H9 (cell line): ENCODE results near the gene NPPC. TPM values are rescaled to one million over a fixed set of nuclear protein-coding genes. Genes with fewer than 3 reads are reported as not detected.

Experiments used
- DNase-seq: peaks from one replicate; pipeline ENCODE4 v3.0.0-alpha.2; 2017
- H2AFZ ChIP-seq: one replicate; pipeline ENCODE4 v1.6.1; 2013; ENCODE audit warnings: mild to moderate bottlenecking, low read length, control low read depth, moderate library complexity
- H2AK5ac ChIP-seq: 2 replicates; pipeline ENCODE4 v1.6.1; 2013; ENCODE audit warnings: low read length, control low read depth, mixed read lengths; ENCODE audit not compliant: insufficient read length
- H2BK120ac ChIP-seq: one replicate; pipeline ENCODE4 v1.6.1; 2013; ENCODE audit warnings: low read depth, mild to moderate bottlenecking, low read length, control low read depth, inconsistent platforms; ENCODE audit not compliant: poor library complexity, severe bottlenecking
- H2BK12ac ChIP-seq: 2 replicates; pipeline ENCODE4 v1.6.1; 2013; ENCODE audit warnings: low read length, control low read depth, mixed read lengths, low read depth; ENCODE audit not compliant: insufficient read length
- H2BK15ac ChIP-seq: 2 replicates; pipeline ENCODE4 v1.6.1; 2013; ENCODE audit warnings: low read depth, low read length, control low read depth
- H2BK20ac ChIP-seq: one replicate; pipeline ENCODE4 v1.6.1; 2013; ENCODE audit warnings: low read depth, mild to moderate bottlenecking, low read length, control low read depth, inconsistent platforms; ENCODE audit not compliant: poor library complexity, severe bottlenecking
- H2BK5ac ChIP-seq: 2 replicates; pipeline ENCODE4 v1.6.1; 2013; ENCODE audit warnings: low read length, control low read depth, mixed read lengths; ENCODE audit not compliant: insufficient read length
- H3K14ac ChIP-seq: 2 replicates; pipeline ENCODE4 v1.6.1; 2013; ENCODE audit warnings: low read length, control low read depth; ENCODE audit not compliant: insufficient read depth
- H3K18ac ChIP-seq: 2 replicates; pipeline ENCODE4 v1.6.1; 2013; ENCODE audit warnings: low read depth, mild to moderate bottlenecking, mixed read lengths, low read length, control low read depth; ENCODE audit not compliant: insufficient read length
- H3K23ac ChIP-seq: 2 replicates; pipeline ENCODE4 v1.6.1; 2013; ENCODE audit warnings: low read length, control low read depth, mixed read lengths, low read depth; ENCODE audit not compliant: insufficient read length
- H3K23me2 ChIP-seq: 2 replicates; pipeline ENCODE4 v1.6.1; 2013; ENCODE audit warnings: low read depth, mild to moderate bottlenecking, mixed read lengths, low read length, control low read depth; ENCODE audit not compliant: insufficient read length, poor library complexity, severe bottlenecking
- H3K27ac ChIP-seq: 2 replicates; pipeline ENCODE4 v1.5.1; 2013; ENCODE audit warnings: low read length, control low read depth, mixed read lengths, low read depth; ENCODE audit not compliant: insufficient read length
- H3K27me3 ChIP-seq: 2 replicates; pipeline ENCODE4 v1.6.1; 2013; ENCODE audit warnings: low read length, control low read depth, inconsistent platforms; ENCODE audit not compliant: insufficient read depth
- H3K4ac ChIP-seq: 2 replicates; pipeline ENCODE4 v1.6.1; 2013; ENCODE audit warnings: low read depth, mild to moderate bottlenecking, control low read depth, inconsistent platforms, low read length, moderate library complexity
- H3K4me1 ChIP-seq: 2 replicates; pipeline ENCODE4 v1.6.1; 2013; ENCODE audit warnings: low read length, control low read depth, inconsistent platforms; ENCODE audit not compliant: insufficient read depth
- H3K4me2 ChIP-seq: 2 replicates; pipeline ENCODE4 v1.6.1; 2013; ENCODE audit warnings: low read length, control low read depth, mixed read lengths; ENCODE audit not compliant: insufficient read length, insufficient read depth
- H3K56ac ChIP-seq: 2 replicates; pipeline ENCODE4 v1.6.1; 2013; ENCODE audit warnings: low read depth, mild to moderate bottlenecking, mixed read lengths, low read length, control low read depth; ENCODE audit not compliant: insufficient read length
- H3K79me1 ChIP-seq: 2 replicates; pipeline ENCODE4 v1.6.1; 2013; ENCODE audit warnings: low read depth, mild to moderate bottlenecking, moderate library complexity, low read length, control low read depth, inconsistent platforms; ENCODE audit not compliant: insufficient read depth, poor library complexity, severe bottlenecking
- H3K79me2 ChIP-seq: 2 replicates; pipeline ENCODE4 v1.6.1; 2013; ENCODE audit warnings: low read length, control low read depth, inconsistent platforms; ENCODE audit not compliant: insufficient read depth
- H3K9ac ChIP-seq: 2 replicates; pipeline ENCODE4 v1.6.1; 2013; ENCODE audit warnings: low read length, control low read depth, mixed read lengths; ENCODE audit not compliant: insufficient read length; ENCODE audit errors: extremely low read depth
- H3K9me3 ChIP-seq: one replicate; pipeline ENCODE4 v1.6.1; 2013; ENCODE audit warnings: low read depth, low read length, inconsistent platforms; ENCODE audit not compliant: control insufficient read depth
- H3T11ph ChIP-seq: one replicate; pipeline ENCODE4 v1.6.1; 2013; ENCODE audit warnings: mild to moderate bottlenecking, low read length, control low read depth, inconsistent platforms
- H4K20me1 ChIP-seq: one replicate; pipeline ENCODE4 v1.6.1; 2013; ENCODE audit not compliant: control insufficient read depth, insufficient read length, insufficient read depth
- H4K5ac ChIP-seq: 2 replicates; pipeline ENCODE4 v1.6.1; 2013; ENCODE audit warnings: low read depth, mild to moderate bottlenecking, mixed read lengths, low read length, control low read depth; ENCODE audit not compliant: insufficient read length
- H4K8ac ChIP-seq: replicated peaks from 2 replicates; pipeline ENCODE4 v1.6.1; 2013; ENCODE audit warnings: low read length, control low read depth, mixed read lengths, low read depth; ENCODE audit not compliant: insufficient read length
- H4K91ac ChIP-seq: 2 replicates; pipeline ENCODE4 v1.6.1; 2013; ENCODE audit warnings: low read depth, mild to moderate bottlenecking, moderate library complexity, mixed read lengths, low read length, control low read depth; ENCODE audit not compliant: insufficient read length
- H3K27ac Mint-ChIP-seq, 3 experiments: 2 replicates in 2 of 3; 3 replicates in 1 of 3; pipeline ENCODE4 v1.8.0; 2020 to 2021; ENCODE audit warnings: mixed read lengths in 3 of 3, mild to moderate bottlenecking in 1 of 3, moderate library complexity in 1 of 3
- H3K27me3 Mint-ChIP-seq: 2 replicates; pipeline ENCODE4 v1.8.0; 2021; ENCODE audit warnings: low read depth, mild to moderate bottlenecking, moderate library complexity, mixed read lengths
- H3K36me3 Mint-ChIP-seq, 3 experiments: 2 replicates in 2 of 3; 3 replicates in 1 of 3; pipeline ENCODE4 v1.8.0; 2020 to 2021; ENCODE audit warnings: low read depth in 3 of 3, mixed read lengths in 3 of 3; ENCODE audit not compliant: insufficient read depth in 1 of 3
- H3K4me1 Mint-ChIP-seq, 2 experiments: 2 replicates each; pipeline ENCODE4 v1.8.0; 2020; ENCODE audit warnings: mixed read lengths in 2 of 2
- H3K4me3 Mint-ChIP-seq, 2 experiments: 2 replicates in 1 of 2; 3 replicates in 1 of 2; pipeline ENCODE4 v1.8.0; 2020 to 2021; ENCODE audit warnings: mild to moderate bottlenecking in 2 of 2, mixed read lengths in 2 of 2, moderate library complexity in 1 of 2
- H3K9me3 Mint-ChIP-seq, 2 experiments: 2 replicates in 1 of 2; 3 replicates in 1 of 2; pipeline ENCODE4 v1.8.0; 2020; ENCODE audit warnings: mild to moderate bottlenecking in 2 of 2, mixed read lengths in 2 of 2, moderate library complexity in 1 of 2
- WGBS: extraction: QIAGEN DNeasy Blood & Tissue Kit; methylation state at CpG from one replicate; pipeline ENCODE4 v1.1.7; 2013; ENCODE audit warnings: missing lambda C conversion rate, low lambda C conversion rate, mixed read lengths; ENCODE audit not compliant: insufficient read length; ENCODE audit errors: extremely low coverage; 5-methylcytosine and 5-hydroxymethylcytosine counted together
- total RNA-seq: library from RNA; stranded (reverse); gene quantifications from 2 replicates; pipeline ENCODE4 v1.2.1, GENCODE V29; 2021
- TF ChIP-seq, protein P1 (sequence below): fragments of 200-600 bp; sonication (generic); conservative IDR thresholded peaks from 3 replicates; pipeline ENCODE4 v1.8.0; 2021; ENCODE audit warnings: antibody characterized with exemption, mild to moderate bottlenecking

NPPC gene
- total RNA-seq, 1 experiment from 2014 or later: 1.1 TPM

- Histone ChIP-seq H3K18ac (no peak overlapping the region), H2BK15ac (no peak overlapping the region), H3K27me3 (no peaks in the 10 kb centered on the region), H2AFZ (no peak overlapping the region), H4K5ac (no peak overlapping the region), H3K56ac (no peak overlapping the region), H2BK12ac (no peak overlapping the region), H3K9ac (no peak overlapping the region), H3K4me2 (no peak overlapping the region), H3K14ac (no peak overlapping the region), H3T11ph (no peak overlapping the region), H2AK5ac (no peak overlapping the region), H3K23ac (no peak overlapping the region), H3K4ac (no peak overlapping the region), H3K79me1 (no peaks in the 10 kb centered on the region), H3K79me2 (no peaks in the 10 kb centered on the region; the same call in 1 of the 2 replicates), H2BK20ac (no peak overlapping the region), H2BK120ac (no peak overlapping the region), H4K20me1 (no peaks in the 10 kb centered on the region), H4K8ac (no peak overlapping the region), H3K4me1 (no peaks in the 10 kb centered on the region), H3K27ac (no peak overlapping the region), H3K23me2 (no peaks in the 10 kb centered on the region), H4K91ac (no peak overlapping the region), H2BK5ac (no peak overlapping the region), H3K9me3 (no peaks in the 10 kb centered on the region)
- peaks cover 4 to 18% (median 11%) of the 10 kb centered on the region in 3 experiments for H3K36me3 Mint-ChIP-seq
- no peaks in the 10 kb centered on the region for H3K4me1 Mint-ChIP-seq
- H3K4me3 Mint-ChIP-seq: no peak overlapping the region
- H3K9me3 Mint-ChIP-seq: peaks cover 12 to 15% of the 10 kb centered on the region in 2 experiments
- H3K27ac Mint-ChIP-seq: no peak overlapping the region
- DNase-seq: no peak
- no peaks in the 10 kb centered on the region for H3K27me3 Mint-ChIP-seq
- TF ChIP-seq, protein P1, sequence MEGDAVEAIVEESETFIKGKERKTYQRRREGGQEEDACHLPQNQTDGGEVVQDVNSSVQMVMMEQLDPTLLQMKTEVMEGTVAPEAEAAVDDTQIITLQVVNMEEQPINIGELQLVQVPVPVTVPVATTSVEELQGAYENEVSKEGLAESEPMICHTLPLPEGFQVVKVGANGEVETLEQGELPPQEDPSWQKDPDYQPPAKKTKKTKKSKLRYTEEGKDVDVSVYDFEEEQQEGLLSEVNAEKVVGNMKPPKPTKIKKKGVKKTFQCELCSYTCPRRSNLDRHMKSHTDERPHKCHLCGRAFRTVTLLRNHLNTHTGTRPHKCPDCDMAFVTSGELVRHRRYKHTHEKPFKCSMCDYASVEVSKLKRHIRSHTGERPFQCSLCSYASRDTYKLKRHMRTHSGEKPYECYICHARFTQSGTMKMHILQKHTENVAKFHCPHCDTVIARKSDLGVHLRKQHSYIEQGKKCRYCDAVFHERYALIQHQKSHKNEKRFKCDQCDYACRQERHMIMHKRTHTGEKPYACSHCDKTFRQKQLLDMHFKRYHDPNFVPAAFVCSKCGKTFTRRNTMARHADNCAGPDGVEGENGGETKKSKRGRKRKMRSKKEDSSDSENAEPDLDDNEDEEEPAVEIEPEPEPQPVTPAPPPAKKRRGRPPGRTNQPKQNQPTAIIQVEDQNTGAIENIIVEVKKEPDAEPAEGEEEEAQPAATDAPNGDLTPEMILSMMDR: no peak
- WGBS: no CpG with 5 or more reads among the region's 6 CpGs
These were observed 42.6 kb upstream of the NPPC start for GRCh38 chr2:231968820-231969219.
